GM13977 (cell line): Measurements from ENCODE around the gene PCOLCE2.

Source experiments
- DNase-seq: peaks from one replicate; pipeline ENCODE4 v3.0.0; 2012; ENCODE audit warnings: low spot score
- CTCF ChIP-seq: IDR thresholded peaks from 2 replicates; pipeline ENCODE4 v1.5.1; 2012; ENCODE audit warnings: mild to moderate bottlenecking, control low read depth; ENCODE audit not compliant: insufficient read depth; ENCODE audit errors: extremely low read depth, missing control alignments
- in situ Hi-C: fragments of 300-500 bp; cut with MboI; formaldehyde crosslinking; loops from one replicate; pipeline ENCODE4 v1.12.0; 2022; ENCODE audit warnings: low sequenced_read_pairs, low pct_unique_long_range_greater_than_20kb, mixed read lengths, inconsistent platforms; ENCODE audit not compliant: unreplicated experiment

The PCOLCE2 gene

GRCh38 chr3:142888481-142889211, at the start of gene PCOLCE2:
Gene PCOLCE2 (minus strand): TSS chr3:142889083. CDS start chr3:142888896, 187 bp downstream.
- in situ Hi-C loops: no loop called here
- TF ChIP-seq CTCF: no peak
- DNase-seq: peak; percentile 62

GRCh38 chr3:142935963-142936362, 47.1 kb upstream of the PCOLCE2 start:
- in situ Hi-C loops: no loop called here

GRCh38 chr3:142934887-142935269, 46.0 kb upstream of the PCOLCE2 start:
- in situ Hi-C loops: no loop called here
- TF ChIP-seq CTCF: no peak
- DNase-seq: no peak

More at GRCh38 chr3:142935963-142936362, 47.1 kb upstream of the PCOLCE2 start:
- TF ChIP-seq CTCF: no peak
- DNase-seq: no peak

- TF ChIP-seq CTCF: no peak
- DNase-seq: no peak
- in situ Hi-C loops: no loop called here
These were observed 45.4 kb upstream of the PCOLCE2 start for GRCh38 chr3:142934128-142934886.

- no peak for DNase-seq
- in situ Hi-C loops: no loop called here
These were observed 42.3 kb upstream of the PCOLCE2 start for GRCh38 chr3:142931222-142931621.

GRCh38 chr3:142930463-142930862, 41.6 kb upstream of the PCOLCE2 start:
- no peak for DNase-seq
- in situ Hi-C loops: no loop called here
- TF ChIP-seq CTCF: no peak

More at GRCh38 chr3:142931222-142931621, 42.3 kb upstream of the PCOLCE2 start:
- TF ChIP-seq CTCF: peak; percentile 48
